ENCODE results near the gene KRT28.

GRCh38 chr17:40828454-40829044 lies 28.8 kb upstream of the KRT28 start:
- TF ChIP-seq CTCF (IDR thresholded peaks at IDR 0.05 in 4 of 5, conservative IDR thresholded peaks at IDR 0.05 in 1 of 5) (no peak), POLR2A (IDR thresholded peaks at IDR 0.05) (no peak)
